Measurements from ENCODE around the gene PRKG1.

DNA sequence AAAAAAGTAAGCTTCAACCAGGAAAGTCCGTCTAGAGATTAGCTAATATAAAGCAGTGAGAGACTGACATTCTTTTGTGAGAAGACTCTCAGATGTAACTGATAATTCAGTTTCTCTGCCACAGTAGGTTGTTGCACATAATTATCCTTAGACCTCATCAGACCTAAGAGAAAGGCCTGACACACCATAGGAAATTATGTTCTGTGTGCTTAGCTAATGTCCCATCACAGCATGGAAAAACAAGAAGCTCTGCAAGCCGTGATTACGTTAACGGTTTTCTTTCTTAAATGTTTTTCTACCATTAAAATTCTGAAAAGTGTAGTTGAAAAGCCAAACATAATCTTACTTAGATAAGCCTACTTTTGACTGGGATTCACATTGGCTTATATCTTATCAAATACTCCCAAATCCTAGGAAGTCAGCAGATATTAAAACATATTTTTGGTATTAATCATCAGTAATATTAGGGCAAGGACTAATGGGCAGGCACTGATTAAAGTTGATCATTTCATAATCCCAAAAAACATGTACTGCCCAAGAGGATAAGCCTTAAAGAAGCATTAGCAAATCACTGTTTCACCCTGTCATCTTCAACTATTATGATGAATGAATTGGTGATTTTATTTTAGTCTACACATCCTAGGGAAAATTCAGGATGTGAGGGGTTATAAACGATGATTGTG lies 619.9 kb downstream of the PRKG1 start:
- TF ChIP-seq EZH2 (IDR thresholded peaks at IDR 0.05; ENCODE audit: insufficient read depth, poor library complexity, severe bottlenecking) (no peak), EZH2phosphoT487 (IDR thresholded peaks at IDR 0.05; ENCODE audit: insufficient read depth, low read depth) (no peak)

Data from GM23248 (cell line).